ENCODE data around the gene ZFPM1. TPM values are rescaled to one million over a fixed set of nuclear protein-coding genes. Genes with fewer than 3 reads are reported as not detected.

ZFPM1 gene
- total RNA-seq, 1 donor from 2014 or later = 1.7 TPM

DNA sequence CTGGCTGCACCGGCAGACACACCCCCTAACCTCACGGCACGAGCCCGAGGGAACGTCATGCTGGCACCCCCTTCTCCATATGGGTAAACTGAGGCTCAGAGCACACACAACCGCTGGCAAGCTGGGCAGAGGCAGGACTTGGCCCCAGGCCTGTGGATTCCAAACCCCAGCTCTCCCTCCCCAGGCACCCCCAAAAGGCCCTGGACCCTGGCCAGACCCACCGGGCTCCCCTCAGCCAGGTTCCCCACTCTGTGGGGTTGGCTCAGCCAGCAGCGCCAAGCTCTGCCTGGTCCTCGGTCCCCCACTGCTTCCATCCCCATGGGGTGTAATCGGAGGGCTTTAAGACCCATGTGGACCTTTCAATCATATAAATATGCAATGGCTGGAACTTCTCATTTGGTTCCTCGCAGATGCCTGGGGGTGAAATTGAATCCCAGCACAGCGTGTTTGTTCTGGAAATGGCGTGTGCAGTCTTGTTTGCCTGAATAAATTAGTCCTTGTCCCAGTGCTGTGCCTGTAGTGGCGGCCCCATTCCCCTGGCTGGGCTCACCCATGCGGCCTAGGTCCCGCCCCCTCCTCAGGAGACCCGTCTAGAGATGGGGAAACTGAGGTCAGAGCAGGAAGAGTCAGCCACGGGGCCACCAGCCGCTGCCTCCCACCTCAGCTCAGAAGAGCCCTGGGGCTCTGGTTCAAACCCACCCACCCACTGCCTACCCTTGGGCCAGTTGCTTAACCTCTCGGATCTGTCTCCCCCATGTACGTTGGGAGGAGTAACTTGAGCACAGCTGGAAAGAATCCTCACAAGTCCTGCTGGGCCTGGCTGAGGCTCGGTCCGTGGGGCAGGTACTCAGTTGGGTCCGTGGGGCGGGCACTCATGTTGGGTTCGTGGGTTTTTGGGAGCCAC is 57.3 kb downstream of the ZFPM1 start:
- Histone ChIP-seq H3K4me3 (no peak overlapping the region), H3K36me3 (no peaks in the 10 kb centered on the region), H3K9me3 (no peaks in the 10 kb centered on the region), H3K27me3 (no peaks in the 10 kb centered on the region), H3K27ac (no peak overlapping the region), H3K4me1 (peaks cover 8% of the 10 kb centered on the region)
- TF ChIP-seq, protein P1, sequence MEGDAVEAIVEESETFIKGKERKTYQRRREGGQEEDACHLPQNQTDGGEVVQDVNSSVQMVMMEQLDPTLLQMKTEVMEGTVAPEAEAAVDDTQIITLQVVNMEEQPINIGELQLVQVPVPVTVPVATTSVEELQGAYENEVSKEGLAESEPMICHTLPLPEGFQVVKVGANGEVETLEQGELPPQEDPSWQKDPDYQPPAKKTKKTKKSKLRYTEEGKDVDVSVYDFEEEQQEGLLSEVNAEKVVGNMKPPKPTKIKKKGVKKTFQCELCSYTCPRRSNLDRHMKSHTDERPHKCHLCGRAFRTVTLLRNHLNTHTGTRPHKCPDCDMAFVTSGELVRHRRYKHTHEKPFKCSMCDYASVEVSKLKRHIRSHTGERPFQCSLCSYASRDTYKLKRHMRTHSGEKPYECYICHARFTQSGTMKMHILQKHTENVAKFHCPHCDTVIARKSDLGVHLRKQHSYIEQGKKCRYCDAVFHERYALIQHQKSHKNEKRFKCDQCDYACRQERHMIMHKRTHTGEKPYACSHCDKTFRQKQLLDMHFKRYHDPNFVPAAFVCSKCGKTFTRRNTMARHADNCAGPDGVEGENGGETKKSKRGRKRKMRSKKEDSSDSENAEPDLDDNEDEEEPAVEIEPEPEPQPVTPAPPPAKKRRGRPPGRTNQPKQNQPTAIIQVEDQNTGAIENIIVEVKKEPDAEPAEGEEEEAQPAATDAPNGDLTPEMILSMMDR (IDR thresholded peaks at IDR 0.05) = no peak
- TF ChIP-seq POLR2A (IDR thresholded peaks at IDR 0.05) (no peak), POLR2AphosphoS5 (IDR thresholded peaks at IDR 0.05; ENCODE audit: insufficient read depth in 1 of 2, low read depth in 1 of 2) (no peak)
- no peak for DNase-seq (ENCODE audit: extremely low spot score in 2 of 2)
- intact Hi-C loops (cut with DNase I) = no loop called here

DNA sequence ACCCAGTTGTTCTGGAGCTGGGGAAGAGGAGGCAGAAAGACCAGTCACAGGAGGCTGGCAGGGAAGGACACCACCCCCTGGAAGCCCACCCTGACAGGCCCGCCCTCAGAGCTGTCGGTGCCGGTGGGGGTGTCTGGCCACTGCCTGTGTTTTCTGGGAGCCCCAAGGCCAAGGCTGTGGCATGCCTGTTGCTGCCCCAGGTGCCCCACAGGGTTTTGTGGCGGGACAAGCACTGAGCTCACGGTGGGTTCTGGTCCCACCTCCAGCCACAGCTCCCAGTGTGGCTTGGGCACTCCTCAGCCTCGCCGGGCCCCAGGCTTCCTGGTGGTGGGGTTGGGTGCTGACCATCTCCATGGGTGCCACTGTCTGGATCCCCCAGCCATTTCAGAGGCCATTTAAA is 58.0 kb downstream of the ZFPM1 start:
- intact Hi-C loops (cut with DNase I) = no loop called here
- H3K27me3 ChIP-seq = no peaks in the 10 kb centered on the region
- no peak for DNase-seq (ENCODE audit: extremely low spot score in 2 of 2)
- no peaks in the 10 kb centered on the region for H3K9me3 ChIP-seq
- H3K4me3 ChIP-seq = no peak overlapping the region
- TF ChIP-seq POLR2AphosphoS5 (IDR thresholded peaks at IDR 0.05; ENCODE audit: insufficient read depth in 1 of 2, low read depth in 1 of 2) (no peak), POLR2A (IDR thresholded peaks at IDR 0.05) (no peak)
- TF ChIP-seq, protein P1 (IDR thresholded peaks at IDR 0.05) = no peak
- peaks cover 8% of the 10 kb centered on the region for H3K4me1 ChIP-seq
- H3K27ac ChIP-seq = no peak overlapping the region
- H3K36me3 ChIP-seq = no peaks in the 10 kb centered on the region

DNA sequence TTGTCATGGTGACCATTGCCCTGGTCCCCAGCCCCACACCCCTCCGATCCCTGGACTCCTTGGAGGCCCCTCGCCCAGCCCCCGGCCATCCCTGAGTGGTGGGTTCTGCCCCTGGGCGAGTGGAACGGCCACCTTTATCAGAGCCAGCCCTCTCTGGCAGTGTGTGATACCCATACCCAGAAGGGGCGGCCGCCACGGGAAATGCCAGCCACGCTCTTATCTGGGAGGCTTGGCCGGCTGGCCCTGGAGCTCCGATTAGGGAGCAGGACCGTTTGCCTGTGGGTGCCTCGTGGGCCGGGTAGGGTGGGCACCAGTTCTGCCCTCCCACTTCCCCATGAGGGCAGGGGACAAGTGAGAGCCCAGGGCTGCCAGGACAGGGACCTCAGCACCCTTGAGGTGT is 58.8 kb downstream of the ZFPM1 start:
- Histone ChIP-seq H3K27ac (no peak overlapping the region), H3K36me3 (no peaks in the 10 kb centered on the region), H3K27me3 (no peaks in the 10 kb centered on the region), H3K9me3 (no peaks in the 10 kb centered on the region), H3K4me1 (peaks cover 8% of the 10 kb centered on the region), H3K4me3 (no peak overlapping the region)
- TF ChIP-seq, protein P1 (IDR thresholded peaks at IDR 0.05) = no peak
- no peak for TF ChIP-seq POLR2AphosphoS5 (IDR thresholded peaks at IDR 0.05; ENCODE audit: insufficient read depth in 1 of 2, low read depth in 1 of 2)
- TF ChIP-seq POLR2A (IDR thresholded peaks at IDR 0.05) = no peak
- intact Hi-C loops (cut with DNase I) = no loop called here
- DNase-seq (ENCODE audit: extremely low spot score in 2 of 2) = no peak

DNA sequence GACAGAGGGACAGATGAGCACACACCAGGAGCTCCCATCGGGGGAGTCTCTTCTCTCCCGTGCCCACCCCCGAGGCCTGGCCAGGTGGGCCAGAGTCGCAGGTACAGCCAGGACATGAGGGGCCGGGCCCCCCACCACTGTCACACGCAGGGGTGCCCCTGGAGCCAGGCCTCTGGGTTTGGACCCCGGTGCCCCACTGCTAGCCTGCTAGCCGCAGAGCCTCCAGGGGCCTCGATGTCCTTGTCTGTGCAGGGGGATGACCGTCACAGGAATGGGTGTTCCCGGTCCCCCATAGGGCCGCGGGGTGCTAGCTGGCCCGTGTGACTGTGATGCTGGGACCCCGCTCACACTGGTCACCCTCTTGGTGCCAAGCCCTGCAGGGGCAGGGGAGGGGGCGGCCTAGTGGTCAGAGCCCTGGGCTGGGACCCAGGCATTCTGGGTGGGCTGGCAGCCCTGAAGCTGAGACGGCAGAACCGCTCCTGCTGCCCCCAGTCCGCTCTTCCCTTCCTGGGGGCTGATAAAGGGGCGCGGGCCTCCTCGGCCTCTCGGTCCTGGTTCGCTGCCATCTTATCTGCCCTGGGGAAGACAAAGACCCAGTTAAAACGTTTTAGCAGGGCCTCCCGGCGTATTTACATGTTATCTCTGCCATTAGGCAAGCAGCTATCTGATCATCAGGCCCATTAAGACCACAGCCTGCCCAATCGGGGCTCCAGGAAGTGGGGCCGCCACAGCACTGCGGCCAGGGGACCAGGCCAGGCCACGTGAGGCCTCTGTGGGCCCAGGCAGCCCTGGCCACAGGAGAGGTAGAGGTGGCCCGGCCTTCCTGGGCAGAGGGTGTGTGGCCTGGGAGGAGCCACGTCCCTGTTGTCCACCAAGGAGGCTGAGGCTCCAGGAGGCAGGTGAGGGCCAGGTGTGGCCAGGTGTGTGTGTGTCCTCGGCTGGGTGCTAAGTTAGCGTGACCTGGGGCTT is 59.9 kb downstream of the ZFPM1 start:
- Histone ChIP-seq H3K4me3 (no peak overlapping the region), H3K4me1 (peaks cover 8% of the 10 kb centered on the region), H3K36me3 (no peaks in the 10 kb centered on the region), H3K27me3 (no peaks in the 10 kb centered on the region), H3K27ac (no peak overlapping the region), H3K9me3 (no peaks in the 10 kb centered on the region)
- DNase-seq (ENCODE audit: extremely low spot score in 2 of 2) = no peak
- TF ChIP-seq, protein P1 (IDR thresholded peaks at IDR 0.05) = no peak
- TF ChIP-seq POLR2A (IDR thresholded peaks at IDR 0.05) (no peak), POLR2AphosphoS5 (IDR thresholded peaks at IDR 0.05; ENCODE audit: insufficient read depth in 1 of 2, low read depth in 1 of 2) (no peak)
- intact Hi-C loops (cut with DNase I) = no loop called here
